ENCODE data around the gene SRXN1.

DNA sequence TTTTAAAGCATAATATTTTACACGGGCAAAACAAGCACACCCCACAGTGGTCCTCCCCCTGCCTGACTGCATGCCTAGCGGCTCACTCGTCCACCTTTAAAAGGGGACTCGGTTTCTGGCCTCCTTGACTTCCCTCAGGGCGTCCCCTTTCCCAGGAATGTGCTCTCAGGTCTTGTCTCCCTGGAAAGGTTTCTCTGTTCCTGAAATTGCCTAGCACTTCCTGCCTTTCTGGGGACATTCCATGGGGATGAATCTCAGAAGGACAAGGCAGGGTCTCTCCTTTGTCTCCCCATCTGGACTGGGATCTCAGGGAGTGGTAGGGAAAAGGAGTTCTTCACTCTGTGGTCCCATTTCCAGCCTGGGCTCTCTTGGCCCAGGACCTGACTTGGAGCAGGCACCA, 47.8 kb downstream of the SRXN1 start:
- TF ChIP-seq, protein P1, sequence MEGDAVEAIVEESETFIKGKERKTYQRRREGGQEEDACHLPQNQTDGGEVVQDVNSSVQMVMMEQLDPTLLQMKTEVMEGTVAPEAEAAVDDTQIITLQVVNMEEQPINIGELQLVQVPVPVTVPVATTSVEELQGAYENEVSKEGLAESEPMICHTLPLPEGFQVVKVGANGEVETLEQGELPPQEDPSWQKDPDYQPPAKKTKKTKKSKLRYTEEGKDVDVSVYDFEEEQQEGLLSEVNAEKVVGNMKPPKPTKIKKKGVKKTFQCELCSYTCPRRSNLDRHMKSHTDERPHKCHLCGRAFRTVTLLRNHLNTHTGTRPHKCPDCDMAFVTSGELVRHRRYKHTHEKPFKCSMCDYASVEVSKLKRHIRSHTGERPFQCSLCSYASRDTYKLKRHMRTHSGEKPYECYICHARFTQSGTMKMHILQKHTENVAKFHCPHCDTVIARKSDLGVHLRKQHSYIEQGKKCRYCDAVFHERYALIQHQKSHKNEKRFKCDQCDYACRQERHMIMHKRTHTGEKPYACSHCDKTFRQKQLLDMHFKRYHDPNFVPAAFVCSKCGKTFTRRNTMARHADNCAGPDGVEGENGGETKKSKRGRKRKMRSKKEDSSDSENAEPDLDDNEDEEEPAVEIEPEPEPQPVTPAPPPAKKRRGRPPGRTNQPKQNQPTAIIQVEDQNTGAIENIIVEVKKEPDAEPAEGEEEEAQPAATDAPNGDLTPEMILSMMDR (IDR thresholded peaks at IDR 0.05): no peak
- TF ChIP-seq CBX8 (IDR thresholded peaks at IDR 0.05): no peak
- no peak for TF ChIP-seq CEBPB (IDR thresholded peaks at IDR 0.05)
- TF ChIP-seq, protein P2, sequence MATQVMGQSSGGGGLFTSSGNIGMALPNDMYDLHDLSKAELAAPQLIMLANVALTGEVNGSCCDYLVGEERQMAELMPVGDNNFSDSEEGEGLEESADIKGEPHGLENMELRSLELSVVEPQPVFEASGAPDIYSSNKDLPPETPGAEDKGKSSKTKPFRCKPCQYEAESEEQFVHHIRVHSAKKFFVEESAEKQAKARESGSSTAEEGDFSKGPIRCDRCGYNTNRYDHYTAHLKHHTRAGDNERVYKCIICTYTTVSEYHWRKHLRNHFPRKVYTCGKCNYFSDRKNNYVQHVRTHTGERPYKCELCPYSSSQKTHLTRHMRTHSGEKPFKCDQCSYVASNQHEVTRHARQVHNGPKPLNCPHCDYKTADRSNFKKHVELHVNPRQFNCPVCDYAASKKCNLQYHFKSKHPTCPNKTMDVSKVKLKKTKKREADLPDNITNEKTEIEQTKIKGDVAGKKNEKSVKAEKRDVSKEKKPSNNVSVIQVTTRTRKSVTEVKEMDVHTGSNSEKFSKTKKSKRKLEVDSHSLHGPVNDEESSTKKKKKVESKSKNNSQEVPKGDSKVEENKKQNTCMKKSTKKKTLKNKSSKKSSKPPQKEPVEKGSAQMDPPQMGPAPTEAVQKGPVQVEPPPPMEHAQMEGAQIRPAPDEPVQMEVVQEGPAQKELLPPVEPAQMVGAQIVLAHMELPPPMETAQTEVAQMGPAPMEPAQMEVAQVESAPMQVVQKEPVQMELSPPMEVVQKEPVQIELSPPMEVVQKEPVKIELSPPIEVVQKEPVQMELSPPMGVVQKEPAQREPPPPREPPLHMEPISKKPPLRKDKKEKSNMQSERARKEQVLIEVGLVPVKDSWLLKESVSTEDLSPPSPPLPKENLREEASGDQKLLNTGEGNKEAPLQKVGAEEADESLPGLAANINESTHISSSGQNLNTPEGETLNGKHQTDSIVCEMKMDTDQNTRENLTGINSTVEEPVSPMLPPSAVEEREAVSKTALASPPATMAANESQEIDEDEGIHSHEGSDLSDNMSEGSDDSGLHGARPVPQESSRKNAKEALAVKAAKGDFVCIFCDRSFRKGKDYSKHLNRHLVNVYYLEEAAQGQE (IDR thresholded peaks at IDR 0.05): no peak
- no peak for TF ChIP-seq POLR2A (IDR thresholded peaks at IDR 0.05; ENCODE audit: low read length)
- TF ChIP-seq NFE2L2 (conservative IDR thresholded peaks at IDR 0.05; ENCODE audit: low read length): no peak
- TF ChIP-seq, protein P3, sequence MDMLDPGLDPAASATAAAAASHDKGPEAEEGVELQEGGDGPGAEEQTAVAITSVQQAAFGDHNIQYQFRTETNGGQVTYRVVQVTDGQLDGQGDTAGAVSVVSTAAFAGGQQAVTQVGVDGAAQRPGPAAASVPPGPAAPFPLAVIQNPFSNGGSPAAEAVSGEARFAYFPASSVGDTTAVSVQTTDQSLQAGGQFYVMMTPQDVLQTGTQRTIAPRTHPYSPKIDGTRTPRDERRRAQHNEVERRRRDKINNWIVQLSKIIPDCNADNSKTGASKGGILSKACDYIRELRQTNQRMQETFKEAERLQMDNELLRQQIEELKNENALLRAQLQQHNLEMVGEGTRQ (IDR thresholded peaks at IDR 0.05): no peak
- TF ChIP-seq, protein P4, sequence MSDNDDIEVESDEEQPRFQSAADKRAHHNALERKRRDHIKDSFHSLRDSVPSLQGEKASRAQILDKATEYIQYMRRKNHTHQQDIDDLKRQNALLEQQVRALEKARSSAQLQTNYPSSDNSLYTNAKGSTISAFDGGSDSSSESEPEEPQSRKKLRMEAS (IDR thresholded peaks at IDR 0.05): no peak
- TF ChIP-seq RFX5 (IDR thresholded peaks at IDR 0.05): no peak
- no peak for TF ChIP-seq EP300 (IDR thresholded peaks at IDR 0.05)
- TF ChIP-seq, protein P5, sequence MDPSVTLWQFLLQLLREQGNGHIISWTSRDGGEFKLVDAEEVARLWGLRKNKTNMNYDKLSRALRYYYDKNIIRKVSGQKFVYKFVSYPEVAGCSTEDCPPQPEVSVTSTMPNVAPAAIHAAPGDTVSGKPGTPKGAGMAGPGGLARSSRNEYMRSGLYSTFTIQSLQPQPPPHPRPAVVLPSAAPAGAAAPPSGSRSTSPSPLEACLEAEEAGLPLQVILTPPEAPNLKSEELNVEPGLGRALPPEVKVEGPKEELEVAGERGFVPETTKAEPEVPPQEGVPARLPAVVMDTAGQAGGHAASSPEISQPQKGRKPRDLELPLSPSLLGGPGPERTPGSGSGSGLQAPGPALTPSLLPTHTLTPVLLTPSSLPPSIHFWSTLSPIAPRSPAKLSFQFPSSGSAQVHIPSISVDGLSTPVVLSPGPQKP (IDR thresholded peaks at IDR 0.05; ENCODE audit: low read depth, low read length): no peak
- TF ChIP-seq CHD2 (IDR thresholded peaks at IDR 0.05; ENCODE audit: low read length, partially characterized antibody): no peak
- no peak for TF ChIP-seq CBX2 (IDR thresholded peaks at IDR 0.05; ENCODE audit: borderline replicate concordance, low read depth)
- no peak for TF ChIP-seq KDM5A (IDR thresholded peaks at IDR 0.05)

Data from A549 (cell line).